WI38 (cell line): ENCODE results near the gene NUP214.

Source experiments
- H3K4me3 ChIP-seq: 2 replicates; pipeline ENCODE4 v1.5.1; 2011; ENCODE audit warnings: low read depth, mild to moderate bottlenecking, control low read depth, low read length
- TF ChIP-seq, protein P1 (sequence below): IDR thresholded peaks from 2 replicates; pipeline ENCODE4 v1.5.1; 2012; ENCODE audit warnings: low read depth, mild to moderate bottlenecking, control low read depth, low read length

NUP214 gene

DNA sequence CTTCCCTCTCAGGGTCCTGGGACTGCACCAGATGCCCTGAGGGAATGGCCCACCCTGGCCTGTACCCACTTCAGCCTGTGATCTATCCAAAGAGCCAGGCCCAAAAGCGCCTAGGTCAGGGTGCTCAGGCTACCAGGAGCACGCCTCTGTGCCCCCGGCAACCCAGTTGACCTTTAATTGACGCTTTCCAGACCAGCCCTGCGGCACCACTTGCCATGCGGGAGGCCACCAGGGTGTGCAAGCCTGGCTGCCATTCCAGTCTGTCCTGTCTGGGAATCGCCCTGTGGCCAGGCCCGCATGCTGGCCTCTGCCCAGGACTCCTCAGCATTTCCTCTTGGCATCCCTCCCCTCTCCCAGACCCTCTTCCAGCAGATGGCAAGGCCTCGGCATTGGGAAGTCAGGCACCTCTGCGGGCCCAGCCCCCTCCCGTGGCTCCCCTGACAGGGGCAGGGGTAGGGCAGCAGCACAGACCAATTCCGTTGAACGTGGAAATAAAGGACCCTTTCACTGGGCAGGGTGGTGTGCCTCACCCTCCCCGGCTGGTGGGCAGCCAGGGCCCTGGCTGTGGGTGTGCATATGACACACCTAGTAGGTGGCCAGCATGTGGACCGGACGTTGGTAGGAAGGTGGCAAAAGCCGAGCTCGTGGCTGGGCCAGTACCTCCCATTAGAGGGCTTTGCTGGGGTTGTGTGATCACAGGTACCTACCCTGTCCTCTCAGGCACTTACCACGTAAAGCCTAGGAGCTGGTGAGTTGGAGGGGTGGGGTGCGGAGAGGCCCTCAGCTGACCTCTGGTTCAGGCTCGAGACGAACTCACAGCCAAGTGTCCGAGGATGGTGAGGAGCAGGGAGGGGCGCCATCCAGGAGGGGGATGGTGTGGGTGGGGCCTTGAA is 32.6 kb upstream of the NUP214 start:
- no peak overlapping the region for H3K4me3 ChIP-seq
- TF ChIP-seq, protein P1, sequence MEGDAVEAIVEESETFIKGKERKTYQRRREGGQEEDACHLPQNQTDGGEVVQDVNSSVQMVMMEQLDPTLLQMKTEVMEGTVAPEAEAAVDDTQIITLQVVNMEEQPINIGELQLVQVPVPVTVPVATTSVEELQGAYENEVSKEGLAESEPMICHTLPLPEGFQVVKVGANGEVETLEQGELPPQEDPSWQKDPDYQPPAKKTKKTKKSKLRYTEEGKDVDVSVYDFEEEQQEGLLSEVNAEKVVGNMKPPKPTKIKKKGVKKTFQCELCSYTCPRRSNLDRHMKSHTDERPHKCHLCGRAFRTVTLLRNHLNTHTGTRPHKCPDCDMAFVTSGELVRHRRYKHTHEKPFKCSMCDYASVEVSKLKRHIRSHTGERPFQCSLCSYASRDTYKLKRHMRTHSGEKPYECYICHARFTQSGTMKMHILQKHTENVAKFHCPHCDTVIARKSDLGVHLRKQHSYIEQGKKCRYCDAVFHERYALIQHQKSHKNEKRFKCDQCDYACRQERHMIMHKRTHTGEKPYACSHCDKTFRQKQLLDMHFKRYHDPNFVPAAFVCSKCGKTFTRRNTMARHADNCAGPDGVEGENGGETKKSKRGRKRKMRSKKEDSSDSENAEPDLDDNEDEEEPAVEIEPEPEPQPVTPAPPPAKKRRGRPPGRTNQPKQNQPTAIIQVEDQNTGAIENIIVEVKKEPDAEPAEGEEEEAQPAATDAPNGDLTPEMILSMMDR = no peak

DNA sequence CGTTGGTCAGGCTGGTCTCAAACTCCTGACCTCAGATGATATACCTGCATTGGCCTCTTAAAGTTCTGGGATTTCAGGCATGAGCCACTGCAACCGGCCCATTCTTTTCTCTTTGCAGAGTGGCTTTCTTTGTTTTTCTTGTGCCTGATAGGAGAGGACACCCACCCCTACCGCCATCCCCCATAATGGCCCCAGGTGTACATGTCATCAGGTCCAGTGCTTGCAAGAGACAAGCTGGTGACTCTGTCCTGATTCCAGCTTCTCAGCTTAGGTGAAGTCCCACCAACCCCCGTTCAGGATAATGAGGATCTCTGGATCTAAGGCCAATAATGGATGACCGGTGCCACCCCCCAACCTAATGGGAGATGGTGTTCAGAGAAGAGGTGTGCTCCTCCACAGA is 31.4 kb upstream of the NUP214 start:
- H3K4me3 ChIP-seq = no peak overlapping the region
- TF ChIP-seq, protein P1 = no peak

DNA sequence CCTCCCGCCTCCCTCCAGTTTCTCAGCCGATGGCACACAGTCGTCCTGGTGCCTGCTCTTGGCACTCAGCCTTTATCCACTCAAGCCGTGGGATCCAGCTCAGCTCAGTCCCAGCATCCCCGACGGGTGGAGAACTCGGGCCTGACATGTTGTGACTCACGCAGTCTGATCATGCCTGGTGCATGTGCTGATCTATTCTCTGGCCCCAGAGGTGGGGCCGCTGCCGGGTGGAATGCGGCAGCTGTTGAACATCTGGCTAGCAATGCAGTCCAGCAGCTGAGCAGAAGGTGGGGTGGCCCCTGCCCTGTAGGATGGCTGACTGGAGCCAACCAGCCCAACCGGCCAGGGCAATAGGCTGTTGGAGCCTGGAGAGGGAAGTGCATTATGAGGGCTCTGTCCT is 30.8 kb upstream of the NUP214 start:
- TF ChIP-seq, protein P1 = no peak
- H3K4me3 ChIP-seq = no peak overlapping the region

DNA sequence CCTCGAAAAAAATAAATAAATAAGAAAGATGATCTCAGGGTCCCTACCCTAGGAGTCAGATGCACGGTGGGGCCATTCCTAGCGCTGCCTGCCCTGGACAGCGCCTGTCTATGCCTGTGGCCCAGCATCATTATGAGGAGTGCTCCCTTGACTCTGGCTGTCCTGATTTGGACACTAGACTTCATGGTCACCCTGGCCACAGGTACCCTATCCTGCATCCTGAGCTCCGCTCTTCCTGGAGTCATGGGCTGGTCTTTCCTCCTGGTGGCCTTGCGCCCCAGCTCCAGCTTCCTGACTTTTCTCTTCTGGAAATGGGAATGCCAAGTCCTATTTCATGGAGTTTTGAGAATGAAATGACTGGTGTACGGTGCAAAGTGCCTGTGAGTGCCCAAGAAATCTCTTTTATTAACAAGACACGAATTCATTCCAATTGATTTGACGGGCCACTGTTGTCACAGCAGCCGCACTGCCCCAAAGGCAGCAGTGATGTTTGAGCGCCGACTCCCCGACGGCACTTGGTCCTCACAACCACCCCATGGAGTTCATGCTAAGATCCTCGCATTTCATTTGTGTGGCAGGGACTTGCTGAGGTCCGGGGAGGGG is 29.6 kb upstream of the NUP214 start:
- no peak overlapping the region for H3K4me3 ChIP-seq
- TF ChIP-seq, protein P1 = no peak

DNA sequence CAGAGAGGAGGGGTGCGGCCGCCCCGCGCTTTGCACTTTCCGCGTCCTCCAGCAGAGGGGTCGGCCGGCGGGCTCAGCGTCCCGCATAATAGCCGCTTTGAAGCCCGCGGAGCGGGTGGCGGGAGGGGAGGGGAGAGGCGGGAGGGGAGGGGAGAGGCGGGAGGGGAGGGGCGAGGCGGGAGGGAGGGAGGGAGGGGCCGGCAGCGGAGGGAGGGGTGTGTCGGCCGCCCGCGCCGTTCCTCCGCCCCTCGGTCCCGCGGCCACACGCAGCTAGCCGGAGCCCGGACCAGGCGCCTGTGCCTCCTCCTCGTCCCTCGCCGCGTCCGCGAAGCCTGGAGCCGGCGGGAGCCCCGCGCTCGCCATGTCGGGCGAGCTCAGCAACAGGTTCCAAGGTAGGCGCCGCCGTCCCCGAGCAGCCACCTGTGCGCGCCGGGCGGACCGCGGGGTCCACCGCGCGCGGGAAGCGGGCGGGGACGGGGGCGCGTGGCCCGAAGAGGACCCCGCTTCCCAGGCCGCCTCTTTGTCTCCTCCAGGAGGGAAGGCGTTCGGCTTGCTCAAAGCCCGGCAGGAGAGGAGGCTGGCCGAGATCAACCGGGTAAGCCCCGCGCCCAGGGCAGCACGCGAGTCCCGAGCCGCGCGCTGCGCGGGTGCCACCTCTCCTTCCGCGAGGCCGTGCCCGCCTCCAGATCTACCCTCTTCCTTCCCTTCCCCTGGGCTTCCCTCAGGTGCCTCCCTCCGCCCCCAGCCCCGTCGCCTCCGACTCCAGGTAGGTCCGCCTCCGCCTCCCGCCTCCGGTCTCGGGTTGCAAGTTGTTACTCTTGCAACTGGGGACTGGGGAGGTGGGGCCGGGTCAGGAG is 28.9 kb upstream of the NUP214 start, which contains the start of gene AIF1L:
Gene AIF1L (plus strand): TSS at position 263 of the 857 bp plus-strand sequence. CDS start 99 bp downstream, at position 362.
- TF ChIP-seq, protein P1 = no peak
- peak within 1 kb of the TSS; percentile 17; the same call in 1 of the 2 replicates for H3K4me3 ChIP-seq

DNA sequence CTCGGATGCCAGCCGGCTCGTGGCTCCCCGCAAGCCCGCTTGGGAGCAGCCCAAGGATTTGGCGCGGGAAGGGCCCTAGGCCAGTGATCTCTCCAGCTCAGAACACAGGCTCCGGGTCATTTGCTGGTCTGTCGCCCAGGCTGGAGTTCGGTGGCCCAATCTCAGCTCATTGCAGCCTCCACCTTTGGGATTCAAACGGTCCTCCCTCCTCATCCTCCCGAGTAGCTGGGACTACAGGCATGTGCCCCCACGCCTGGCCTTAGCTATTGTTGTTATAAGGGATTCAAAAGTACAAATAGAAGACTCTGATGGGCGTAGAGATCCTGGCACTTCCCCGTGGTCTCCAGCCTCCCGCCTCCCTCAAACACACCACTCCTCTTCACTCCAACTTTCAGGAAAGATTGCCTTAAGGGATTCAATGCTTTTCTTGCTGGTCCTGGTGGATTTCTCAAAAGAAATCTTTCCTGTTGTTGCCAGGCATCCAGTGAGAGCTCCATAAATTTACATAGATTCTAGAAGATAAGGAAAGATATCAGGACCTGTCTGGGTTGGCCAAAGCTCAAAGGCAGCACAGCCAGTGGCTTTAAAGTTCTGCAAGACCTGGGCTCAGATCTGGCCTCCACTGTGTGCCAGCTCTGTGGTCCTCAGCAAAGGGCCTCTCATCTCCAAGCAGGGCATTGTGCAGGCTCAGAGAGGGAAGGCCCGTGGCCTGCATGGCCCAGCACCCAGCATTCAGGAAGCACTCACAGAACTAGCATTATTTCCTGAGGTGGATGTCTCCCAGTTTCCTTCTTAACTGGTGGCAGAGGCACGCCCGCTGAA is 28.0 kb upstream of the NUP214 start:
- TF ChIP-seq, protein P1 = no peak
- H3K4me3 ChIP-seq = no peak overlapping the region
